GM12892 (cell line): ENCODE measurements around the gene MAP1B.
A peak's percentile ranks its signal among the peaks of the same experiment; 100 is the strongest.

Experiments used
- DNase-seq: peaks from one replicate; pipeline ENCODE4 v3.0.0; 2011; ENCODE audit not compliant: insufficient read length
- FAIRE-seq: peaks from 2 replicates; lab custom pipeline; 2011; peaks lifted over from hg19 to GRCh38; lab: Jason Lieb, UNC
- POLR2A ChIP-seq: IDR thresholded peaks from 2 replicates; pipeline ENCODE4 v1.6.1; 2011; ENCODE audit warnings: low read depth, low read length, control low read depth
- POLR2AphosphoS5 ChIP-seq: IDR thresholded peaks from 2 replicates; pipeline ENCODE4 v1.6.1; 2011; ENCODE audit warnings: low read depth, low read length, control low read depth
- TAF1 ChIP-seq: IDR thresholded peaks from 2 replicates; pipeline ENCODE4 v1.6.1; 2011; ENCODE audit warnings: low read depth, mild to moderate bottlenecking, control low read depth, low read length, borderline replicate concordance

Gene MAP1B

GRCh38 chr5:72106817-72107130 is 501 bp upstream of the MAP1B start:
- TF ChIP-seq POLR2AphosphoS5 (no peak), POLR2A (no peak), TAF1 (no peak)
- FAIRE-seq = no peak

GRCh38 chr5:72107901-72108201 is 576 bp downstream of the MAP1B start:
- TF ChIP-seq TAF1 (no peak), POLR2A (no peak), POLR2AphosphoS5 (no peak)
- no peak for DNase-seq
- FAIRE-seq = no peak

More at GRCh38 chr5:72106817-72107130, 501 bp upstream of the MAP1B start:
- DNase-seq = no peak

- FAIRE-seq (no peak), DNase-seq (peak; percentile 30)
- TF ChIP-seq POLR2A (no peak), TAF1 (no peak), POLR2AphosphoS5 (no peak)
Observed at GRCh38 chr5:72108202-72109061, 1.2 kb downstream of the MAP1B start.

GRCh38 chr5:72109062-72109411 is 1.8 kb downstream of the MAP1B start:
- DNase-seq (no peak), FAIRE-seq (no peak)
- TF ChIP-seq POLR2AphosphoS5 = no peak
- no peak for TF ChIP-seq POLR2A
- TF ChIP-seq TAF1 = no peak

GRCh38 chr5:72109625-72110024 is 2.4 kb downstream of the MAP1B start:
- TF ChIP-seq POLR2A (no peak), TAF1 (no peak), POLR2AphosphoS5 (no peak)
- FAIRE-seq (no peak), DNase-seq (no peak)

GRCh38 chr5:72110394-72111013 is 3.2 kb downstream of the MAP1B start:
- DNase-seq (no peak), FAIRE-seq (no peak)
- TF ChIP-seq POLR2AphosphoS5 = no peak
- TF ChIP-seq TAF1 = no peak
- TF ChIP-seq POLR2A = no peak

- DNase-seq = no peak
- no peak for FAIRE-seq
- TF ChIP-seq TAF1 (no peak), POLR2AphosphoS5 (no peak), POLR2A (no peak)
Observed at GRCh38 chr5:72112389-72112788, 5.1 kb downstream of the MAP1B start.

- no peak for TF ChIP-seq TAF1
- no peak for TF ChIP-seq POLR2AphosphoS5
- TF ChIP-seq POLR2A = no peak
- no peak for FAIRE-seq
- no peak for DNase-seq
Observed at GRCh38 chr5:72114629-72115028, 7.4 kb downstream of the MAP1B start.

- TF ChIP-seq POLR2AphosphoS5 (no peak), TAF1 (no peak), POLR2A (no peak)
- DNase-seq (no peak), FAIRE-seq (no peak)
Observed at GRCh38 chr5:72115296-72115695, 8.0 kb downstream of the MAP1B start.

- DNase-seq (no peak), FAIRE-seq (no peak)
- no peak for TF ChIP-seq TAF1
- no peak for TF ChIP-seq POLR2AphosphoS5
- TF ChIP-seq POLR2A = no peak
Observed at GRCh38 chr5:72117307-72117706, 10.0 kb downstream of the MAP1B start.

GRCh38 chr5:72121052-72121779 is 13.9 kb downstream of the MAP1B start:
- no peak for DNase-seq
- TF ChIP-seq POLR2AphosphoS5 = no peak
- no peak for TF ChIP-seq TAF1
- TF ChIP-seq POLR2A = no peak
- FAIRE-seq = no peak

- DNase-seq (no peak), FAIRE-seq (no peak)
- no peak for TF ChIP-seq POLR2AphosphoS5
- no peak for TF ChIP-seq TAF1
- no peak for TF ChIP-seq POLR2A
Observed at GRCh38 chr5:72121780-72122445, 14.6 kb downstream of the MAP1B start.
